MM.1S (cell line): ENCODE measurements around the gene ATP2A2.

Source experiments
- CTCF ChIP-seq: fragments of 300-600 bp; sonication (generic); IDR thresholded peaks from 2 replicates; pipeline ENCODE4 v1.5.1; 2016; ENCODE audit warnings: antibody characterized with exemption, low read length, mixed read lengths
- EZH2 ChIP-seq: fragments of 300-600 bp; sonication (generic); optimal IDR thresholded peaks from 2 replicates; pipeline ENCODE3; 2017; ENCODE audit warnings: low read depth, mild to moderate bottlenecking, antibody characterized with exemption, low read length, mixed read lengths

- TF ChIP-seq CTCF = no peak
- TF ChIP-seq EZH2 = no peak
Observed at GRCh38 chr12:110317911-110318310, 36.9 kb downstream of the ATP2A2 start.
